Activated T-cell treated with anti-CD3 and anti-CD28 coated beads for 48 hours (primary cell): ENCODE measurements around the gene MAX.

Experiments used
- DNase-seq: peaks from one replicate; pipeline ENCODE4 v3.0.0-alpha.2; 2020; ENCODE audit warnings: low read depth

Gene MAX

GRCh38 chr14:65102441-65103149 is at the start of gene MAX:
MAX (minus strand) TSS chr14:65102517; CDS start chr14:65102339, 178 bp downstream.
- DNase-seq: peak; percentile 96

GRCh38 chr14:65151609-65151956 is 49.3 kb upstream of the MAX start:
- DNase-seq: no peak

- DNase-seq: no peak
Measured at GRCh38 chr14:65150898-65151608, 48.7 kb upstream of the MAX start.

- DNase-seq: no peak
Measured at GRCh38 chr14:65149116-65149515, 46.8 kb upstream of the MAX start.

- DNase-seq: no peak
Measured at GRCh38 chr14:65144170-65144569, 41.9 kb upstream of the MAX start.

- DNase-seq: no peak
Measured at GRCh38 chr14:65142914-65143625, 40.8 kb upstream of the MAX start.

- DNase-seq: no peak
Measured at GRCh38 chr14:65142429-65142828, 40.1 kb upstream of the MAX start.

- no peak for DNase-seq
Measured at GRCh38 chr14:65141523-65141922, 39.2 kb upstream of the MAX start.

GRCh38 chr14:65137648-65138307 is 35.5 kb upstream of the MAX start:
- DNase-seq: no peak

GRCh38 chr14:65134651-65135579 is 32.6 kb upstream of the MAX start:
- no peak for DNase-seq

- DNase-seq: no peak
Measured at GRCh38 chr14:65132855-65133254, 30.5 kb upstream of the MAX start.

- DNase-seq: no peak
Measured at GRCh38 chr14:65131301-65131701, 29.0 kb upstream of the MAX start.

GRCh38 chr14:65128096-65128495 is 25.8 kb upstream of the MAX start:
- no peak for DNase-seq

GRCh38 chr14:65117769-65118745 is 15.7 kb upstream of the MAX start:
- DNase-seq: no peak

- DNase-seq: no peak
Measured at GRCh38 chr14:65115615-65116014, 13.3 kb upstream of the MAX start.

GRCh38 chr14:65110525-65110924 is 8.2 kb upstream of the MAX start:
- no peak for DNase-seq

- no peak for DNase-seq
Measured at GRCh38 chr14:65109357-65109756, 7.0 kb upstream of the MAX start.

- DNase-seq: no peak
Measured at GRCh38 chr14:65107200-65107599, 4.9 kb upstream of the MAX start.

- DNase-seq: no peak
Measured at GRCh38 chr14:65106736-65107135, 4.4 kb upstream of the MAX start.

GRCh38 chr14:65106316-65106715 is 4.0 kb upstream of the MAX start:
- DNase-seq: no peak
